ENCODE results near the gene CRKL. TPM values are rescaled to one million over a fixed set of nuclear protein-coding genes. Genes with fewer than 3 reads are reported as not detected.

The CRKL gene, protein sequence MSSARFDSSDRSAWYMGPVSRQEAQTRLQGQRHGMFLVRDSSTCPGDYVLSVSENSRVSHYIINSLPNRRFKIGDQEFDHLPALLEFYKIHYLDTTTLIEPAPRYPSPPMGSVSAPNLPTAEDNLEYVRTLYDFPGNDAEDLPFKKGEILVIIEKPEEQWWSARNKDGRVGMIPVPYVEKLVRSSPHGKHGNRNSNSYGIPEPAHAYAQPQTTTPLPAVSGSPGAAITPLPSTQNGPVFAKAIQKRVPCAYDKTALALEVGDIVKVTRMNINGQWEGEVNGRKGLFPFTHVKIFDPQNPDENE
- 10 to 100 TPM; 70.0 to 84.9 TPM for total RNA-seq

GRCh38 chr22:20916916-20917810 is at the start of gene CRKL:
CRKL (plus strand) TSS chr22:20917407; CDS start chr22:20917935, 528 bp downstream.
- Mint-ChIP-seq H3K9me3 (no peaks in the 10 kb centered on the region), H3K27ac (peak within 1 kb of the TSS; percentile 92 to 94), H3K36me3 (peaks cover 20 to 23% of the 10 kb centered on the region in 2 donors)
- DNase-seq (ENCODE audit: low spot score in 2 of 2) (peak; percentile 93 to 98), ATAC-seq (peak; percentile 93 to 99)

GRCh38 chr22:20868025-20868962 is 48.9 kb upstream of the CRKL start:
- ATAC-seq = no peak
- no peak for DNase-seq (ENCODE audit: low spot score in 2 of 2)
- Mint-ChIP-seq H3K27ac (no peak overlapping the region), H3K36me3 (no peaks in the 10 kb centered on the region), H3K9me3 (no peaks in the 10 kb centered on the region)

DNA sequence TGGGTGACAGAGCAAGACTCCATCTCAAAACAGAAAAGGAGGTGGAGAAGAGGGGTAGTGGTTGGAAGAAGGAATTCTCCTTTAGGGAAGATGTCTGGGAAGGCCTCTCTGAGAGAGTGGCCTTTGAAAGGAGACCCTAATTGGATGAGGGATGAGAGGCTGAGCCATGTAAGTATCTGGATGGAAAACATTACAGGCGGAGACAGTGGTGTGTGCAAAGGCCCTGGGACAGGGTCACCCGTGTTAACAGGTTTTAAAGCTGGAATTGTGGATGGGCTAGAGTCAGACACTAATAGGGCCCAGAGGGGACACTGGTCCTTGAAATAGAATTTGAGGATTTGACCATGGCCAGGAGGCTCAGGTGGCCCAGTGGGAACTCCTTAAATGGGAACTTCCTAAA is 48.0 kb upstream of the CRKL start:
- Mint-ChIP-seq H3K9me3 (no peaks in the 10 kb centered on the region), H3K27ac (peak overlapping the region in 1 of 2 donors; percentile 1), H3K36me3 (no peaks in the 10 kb centered on the region)
- ATAC-seq = no peak
- DNase-seq (ENCODE audit: low spot score in 2 of 2) = no peak

GRCh38 chr22:20873214-20873613 is 44.0 kb upstream of the CRKL start:
- ATAC-seq (no peak), DNase-seq (ENCODE audit: low spot score in 2 of 2) (no peak)
- Mint-ChIP-seq H3K27ac (no peak overlapping the region), H3K36me3 (no peaks in the 10 kb centered on the region), H3K9me3 (no peaks in the 10 kb centered on the region)

- peak overlapping the region; percentile 2 to 36 for H3K27ac Mint-ChIP-seq
- ATAC-seq = no peak
- no peaks in the 10 kb centered on the region for H3K9me3 Mint-ChIP-seq
- no peaks in the 10 kb centered on the region for H3K36me3 Mint-ChIP-seq
- no peak for DNase-seq (ENCODE audit: low spot score in 2 of 2)
Measured at GRCh38 chr22:20875296-20875695, 41.9 kb upstream of the CRKL start.

DNA sequence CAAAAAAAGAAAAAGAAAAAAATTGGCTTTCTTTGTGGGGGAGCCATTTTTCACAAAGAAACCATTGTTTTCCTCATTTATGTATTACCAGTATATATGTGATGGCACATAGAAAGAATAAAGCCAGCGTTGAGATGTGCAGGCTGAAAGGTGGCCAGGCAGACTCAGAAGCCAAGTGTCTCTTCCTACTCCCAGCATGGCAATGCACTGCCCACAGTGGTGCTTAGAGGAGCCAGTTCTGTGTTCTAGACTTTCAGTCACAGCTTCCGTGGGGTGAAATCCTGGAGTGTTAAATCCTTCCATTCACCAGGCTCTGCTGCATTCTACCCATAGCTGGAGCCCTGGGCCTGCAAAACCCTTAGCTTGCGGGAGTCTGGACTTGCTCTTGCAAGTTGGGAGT is 39.5 kb upstream of the CRKL start:
- H3K36me3 Mint-ChIP-seq = no peaks in the 10 kb centered on the region
- no peak for ATAC-seq
- peak overlapping the region in 1 of 2 donors; percentile 21 for H3K27ac Mint-ChIP-seq
- no peaks in the 10 kb centered on the region for H3K9me3 Mint-ChIP-seq
- no peak for DNase-seq (ENCODE audit: low spot score in 2 of 2)

- no peaks in the 10 kb centered on the region for H3K9me3 Mint-ChIP-seq
- ATAC-seq = no peak
- no peak overlapping the region for H3K27ac Mint-ChIP-seq
- no peaks in the 10 kb centered on the region for H3K36me3 Mint-ChIP-seq
- no peak for DNase-seq (ENCODE audit: low spot score in 2 of 2)
Measured at GRCh38 chr22:20881231-20881630, 36.0 kb upstream of the CRKL start.

DNA sequence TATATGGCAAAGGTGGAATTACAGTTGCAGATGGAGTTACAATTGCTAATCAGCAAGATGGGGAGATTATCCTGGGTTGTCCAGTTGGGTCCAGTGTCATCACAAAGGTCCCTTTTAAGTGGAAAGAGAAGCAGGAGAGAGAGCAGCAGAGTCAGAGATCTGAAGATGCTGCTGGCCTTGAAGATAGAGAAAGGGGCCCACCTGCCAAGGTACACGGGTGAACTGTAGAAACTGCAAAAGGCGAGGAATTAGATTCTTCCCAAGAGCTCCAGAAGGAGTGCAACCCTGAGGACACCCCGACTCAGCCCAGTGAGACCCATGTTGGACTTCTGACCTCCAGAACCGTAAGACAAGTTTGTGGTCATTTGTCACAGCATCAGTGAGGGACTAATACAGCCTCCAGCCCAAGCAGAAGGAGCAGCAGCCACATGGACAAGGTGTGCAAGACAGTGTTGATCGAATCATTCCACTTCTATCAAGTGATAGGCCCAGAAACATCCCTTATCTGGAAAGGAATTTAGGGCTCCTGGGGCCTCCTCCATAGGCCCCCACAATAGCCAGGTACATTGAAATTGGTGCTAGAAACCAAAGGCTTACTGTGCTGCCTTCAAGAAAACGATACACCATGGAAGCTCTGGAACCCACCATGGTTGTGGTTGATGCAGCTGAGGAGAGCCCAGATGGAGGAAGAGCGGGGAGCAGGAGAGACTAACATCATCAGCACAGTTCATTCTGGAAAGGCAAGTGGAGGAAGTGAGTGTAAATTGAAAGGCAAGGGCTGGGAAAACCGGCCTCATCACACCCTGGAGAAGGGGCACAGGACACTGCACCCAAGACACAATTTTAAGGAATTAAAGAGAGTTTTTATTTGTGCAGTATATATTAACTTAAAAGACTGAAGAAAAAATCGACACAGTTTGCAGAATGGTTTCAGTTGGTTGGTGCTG is 35.1 kb upstream of the CRKL start:
- Mint-ChIP-seq H3K9me3 (no peaks in the 10 kb centered on the region), H3K27ac (no peak overlapping the region), H3K36me3 (no peaks in the 10 kb centered on the region)
- DNase-seq (ENCODE audit: low spot score in 2 of 2) (no peak), ATAC-seq (no peak)

GRCh38 chr22:20882855-20883254 is 34.4 kb upstream of the CRKL start:
- H3K27ac Mint-ChIP-seq = no peak overlapping the region
- no peak for ATAC-seq
- H3K9me3 Mint-ChIP-seq = no peaks in the 10 kb centered on the region
- DNase-seq (ENCODE audit: low spot score in 2 of 2) = no peak
- no peaks in the 10 kb centered on the region for H3K36me3 Mint-ChIP-seq

- no peak for ATAC-seq
Measured at GRCh38 chr22:20884454-20884853, 32.8 kb upstream of the CRKL start.

GRCh38 chr22:20885017-20885556 is 32.1 kb upstream of the CRKL start:
- Mint-ChIP-seq H3K27ac (peak overlapping the region; percentile 30 to 40), H3K36me3 (peaks cover 0 to 5% of the 10 kb centered on the region in 2 donors), H3K9me3 (no peaks in the 10 kb centered on the region)
- ATAC-seq (peak in 1 of 2 donors; percentile 30), DNase-seq (ENCODE audit: low spot score in 2 of 2) (no peak)

More at GRCh38 chr22:20884454-20884853, 32.8 kb upstream of the CRKL start:
- H3K9me3 Mint-ChIP-seq = no peaks in the 10 kb centered on the region
- H3K36me3 Mint-ChIP-seq = peaks cover 0 to 5% of the 10 kb centered on the region in 2 donors
- DNase-seq (ENCODE audit: low spot score in 2 of 2) = no peak
- H3K27ac Mint-ChIP-seq = peak overlapping the region in 1 of 2 donors; percentile 79

DNA sequence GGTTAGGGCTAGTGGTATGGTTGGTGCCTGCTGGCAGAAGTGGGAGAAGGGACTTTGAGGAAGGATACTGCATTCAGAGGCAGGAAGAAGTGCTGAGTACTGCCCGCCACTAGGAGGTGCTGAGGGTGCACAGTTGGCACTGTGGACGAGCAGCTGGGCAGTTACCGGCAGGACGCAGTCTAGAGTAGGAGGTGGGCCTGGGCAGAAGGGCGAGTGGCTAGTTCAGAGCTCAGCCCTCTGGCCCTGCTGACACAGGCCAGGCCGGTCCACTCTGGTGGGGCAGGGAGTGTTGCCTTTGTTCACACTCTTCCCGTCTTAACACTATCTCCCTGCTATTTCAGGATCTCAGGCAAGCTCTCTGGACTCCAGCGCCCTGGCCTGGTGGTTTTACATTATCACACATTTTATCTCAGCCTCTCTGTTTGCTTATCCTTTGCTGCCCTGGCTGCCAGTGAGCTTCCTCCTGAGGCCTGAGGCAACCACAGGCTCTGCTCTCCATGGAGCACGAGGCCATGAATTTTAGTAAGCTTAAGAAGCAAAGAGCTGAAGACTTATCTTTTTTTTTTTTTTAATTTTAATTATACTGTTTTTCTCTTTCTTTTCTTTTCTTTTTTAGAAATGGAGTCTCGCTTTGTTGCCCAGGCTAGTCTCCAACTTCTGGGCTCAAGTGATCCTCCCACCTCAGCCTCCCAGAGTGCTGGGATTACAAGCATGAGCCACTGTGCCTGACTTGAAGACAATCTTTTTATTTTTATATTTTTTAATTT is 31.5 kb upstream of the CRKL start:
- Mint-ChIP-seq H3K36me3 (peaks cover 0 to 5% of the 10 kb centered on the region in 2 donors), H3K27ac (peak overlapping the region; percentile 30 to 40), H3K9me3 (no peaks in the 10 kb centered on the region)
- peak; percentile 87 to 90 for ATAC-seq
- peak in 1 of 2 donors; percentile 47 for DNase-seq (ENCODE audit: low spot score in 2 of 2)

GRCh38 chr22:20887375-20887774 is 29.8 kb upstream of the CRKL start:
- Mint-ChIP-seq H3K36me3 (peaks cover 0 to 5% of the 10 kb centered on the region in 2 donors), H3K27ac (peak overlapping the region in 1 of 2 donors; percentile 1), H3K9me3 (no peaks in the 10 kb centered on the region)
- DNase-seq (ENCODE audit: low spot score in 2 of 2) (no peak), ATAC-seq (no peak)

- no peak for ATAC-seq
- Mint-ChIP-seq H3K27ac (no peak overlapping the region), H3K9me3 (no peaks in the 10 kb centered on the region), H3K36me3 (peaks cover 0 to 5% of the 10 kb centered on the region in 2 donors)
- DNase-seq (ENCODE audit: low spot score in 2 of 2) = no peak
Measured at GRCh38 chr22:20889025-20889704, 28.0 kb upstream of the CRKL start.
